Islet precursor cell (in vitro differentiated cells): ENCODE results near the gene MYO15B.
A peak's percentile ranks its signal among the peaks of the same experiment; 100 is the strongest.

Experiments
- DNase-seq: peaks from one replicate; pipeline ENCODE4 v3.0.0-alpha.2; 2018

MYO15B gene

DNA sequence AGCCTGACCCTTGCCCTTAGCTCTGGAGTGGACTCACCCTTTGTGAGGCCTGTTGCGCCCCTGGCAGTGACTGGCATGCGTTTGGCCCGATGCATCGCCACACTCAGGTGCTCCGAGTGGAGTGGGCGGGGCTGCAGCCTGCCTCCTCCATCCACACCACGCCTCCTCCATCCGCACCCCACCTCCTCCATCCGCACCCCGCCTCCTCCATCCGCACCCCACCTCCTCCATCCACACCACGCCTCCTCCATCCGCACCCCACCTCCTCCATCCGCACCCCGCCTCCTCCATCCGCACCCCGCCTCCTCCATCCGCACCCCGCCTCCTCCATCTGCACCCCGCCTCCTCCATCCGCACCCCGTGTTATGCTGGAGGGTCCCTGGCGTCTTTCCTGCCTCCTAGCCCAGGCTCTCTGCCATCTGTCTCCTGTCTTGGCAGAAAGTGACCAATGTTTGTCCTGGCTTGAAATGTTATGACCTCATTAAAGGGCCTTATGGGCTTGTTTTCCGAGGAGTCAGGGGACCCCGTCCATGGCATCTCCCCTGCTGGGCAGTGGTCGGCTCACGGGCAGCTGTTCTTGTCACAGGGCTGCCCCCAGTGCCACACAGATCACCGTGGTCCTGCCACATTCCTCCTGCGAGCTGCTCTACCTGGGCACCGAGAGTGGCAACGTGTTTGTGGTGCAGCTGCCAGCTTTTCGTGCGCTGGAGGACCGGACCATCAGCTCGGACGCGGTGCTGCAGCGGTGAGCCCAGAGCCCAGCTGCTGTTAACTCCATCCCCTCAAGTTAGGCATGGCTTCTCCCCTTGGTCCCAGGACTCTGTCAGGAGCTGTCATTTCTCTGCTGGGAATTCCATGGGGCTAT is 28.7 kb upstream of the MYO15B start:
- no peak for DNase-seq

GRCh38 chr17:75559958-75560533 is 27.6 kb upstream of the MYO15B start:
- no peak for DNase-seq

DNA sequence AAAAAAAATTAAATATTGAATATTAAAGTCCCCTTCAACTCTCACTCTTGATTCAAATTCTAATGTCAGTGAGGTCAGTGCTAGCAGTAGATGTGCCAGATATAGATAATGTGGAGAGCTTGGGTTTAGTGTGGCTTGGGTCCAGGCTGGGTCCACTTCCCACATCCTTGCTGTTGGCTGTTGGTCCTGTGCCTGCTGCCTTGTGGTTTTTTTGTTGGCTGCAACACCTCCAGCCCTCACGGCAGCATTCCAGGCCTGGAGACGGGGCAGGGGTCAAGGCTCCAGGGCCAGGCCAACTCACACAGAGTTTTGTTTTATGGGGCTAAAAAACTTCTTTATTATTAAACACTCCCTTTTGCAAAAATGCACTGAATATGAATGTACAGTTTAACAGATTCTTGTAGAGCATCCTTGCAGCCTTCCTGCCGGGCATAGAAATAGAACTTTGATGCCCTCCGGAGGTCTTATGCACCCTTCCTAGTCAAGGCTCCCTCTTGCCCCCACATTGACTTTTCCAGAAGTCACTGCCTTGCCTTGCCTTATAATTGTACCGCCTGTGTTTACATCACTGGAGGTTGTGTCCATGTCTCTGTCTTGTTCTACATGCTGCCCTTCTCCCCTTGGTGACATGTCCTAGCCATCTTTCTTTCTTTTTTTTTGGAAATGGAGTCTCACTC is 25.5 kb upstream of the MYO15B start:
- DNase-seq = peak; percentile 51

GRCh38 chr17:75563063-75563758 is 24.4 kb upstream of the MYO15B start:
- DNase-seq = peak; percentile 53

- DNase-seq = no peak
Observed at GRCh38 chr17:75564195-75564594, 23.4 kb upstream of the MYO15B start.

GRCh38 chr17:75565066-75565465 is 22.5 kb upstream of the MYO15B start:
- DNase-seq = peak; percentile 95

DNA sequence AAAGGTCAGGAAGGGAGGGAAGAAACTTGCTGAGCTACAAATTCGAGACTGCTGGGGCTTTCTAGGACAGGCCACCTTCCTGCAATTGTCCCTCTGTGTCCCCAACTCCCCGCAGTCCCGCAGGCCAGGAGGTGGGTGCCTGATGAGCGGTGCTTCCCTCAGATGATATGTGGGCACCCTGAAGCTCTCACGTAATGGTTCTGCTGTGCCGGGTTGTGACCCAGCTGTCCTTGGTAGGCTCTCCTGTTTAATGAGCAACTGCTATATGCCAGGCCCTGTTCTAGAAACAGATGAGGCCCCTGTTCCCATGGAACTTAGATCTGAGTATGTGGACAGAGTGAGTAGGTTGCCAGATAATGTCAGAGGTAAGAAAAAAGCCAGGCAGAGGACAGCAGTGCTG is 22.0 kb upstream of the MYO15B start:
- DNase-seq = peak; percentile 23

- peak; percentile 52 for DNase-seq
Observed at GRCh38 chr17:75566416-75566815, 21.2 kb upstream of the MYO15B start.

GRCh38 chr17:75566834-75567233 is 20.8 kb upstream of the MYO15B start:
- peak; percentile 39 for DNase-seq

GRCh38 chr17:75568412-75569255 is 19.0 kb upstream of the MYO15B start:
- peak; percentile 48 for DNase-seq

DNA sequence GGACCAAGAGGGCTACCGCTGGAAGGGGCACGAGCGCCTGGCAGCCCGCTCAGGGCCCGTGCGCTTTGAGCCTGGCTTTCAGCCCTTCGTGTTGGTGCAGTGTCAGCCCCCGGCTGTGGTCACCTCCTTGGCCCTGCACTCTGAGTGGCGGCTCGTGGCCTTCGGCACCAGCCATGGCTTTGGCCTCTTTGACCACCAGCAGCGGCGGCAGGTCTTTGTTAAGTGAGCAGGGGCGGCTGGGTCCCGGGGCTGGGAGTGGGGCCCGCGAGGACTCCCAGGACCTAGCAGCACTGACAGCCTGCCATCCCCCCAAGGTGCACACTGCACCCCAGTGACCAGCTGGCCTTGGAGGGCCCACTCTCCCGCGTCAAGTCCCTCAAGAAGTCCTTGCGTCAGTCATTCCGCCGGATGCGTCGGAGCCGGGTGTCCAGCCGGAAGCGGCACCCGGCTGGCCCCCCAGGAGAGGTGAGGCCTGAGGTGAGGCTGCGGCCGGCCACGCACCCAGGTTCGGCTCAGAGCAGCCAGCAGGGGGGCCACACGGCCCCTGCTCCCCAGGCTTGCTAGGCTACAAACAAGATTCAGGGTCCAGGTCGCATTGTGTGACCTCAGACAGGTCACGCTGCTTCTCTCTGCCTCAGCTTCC is 17.4 kb upstream of the MYO15B start:
- peak; percentile 54 for DNase-seq

- DNase-seq = no peak
Observed at GRCh38 chr17:75570772-75571171, 16.8 kb upstream of the MYO15B start.

- peak; percentile 73 for DNase-seq
Observed at GRCh38 chr17:75571197-75571884, 16.3 kb upstream of the MYO15B start.

DNA sequence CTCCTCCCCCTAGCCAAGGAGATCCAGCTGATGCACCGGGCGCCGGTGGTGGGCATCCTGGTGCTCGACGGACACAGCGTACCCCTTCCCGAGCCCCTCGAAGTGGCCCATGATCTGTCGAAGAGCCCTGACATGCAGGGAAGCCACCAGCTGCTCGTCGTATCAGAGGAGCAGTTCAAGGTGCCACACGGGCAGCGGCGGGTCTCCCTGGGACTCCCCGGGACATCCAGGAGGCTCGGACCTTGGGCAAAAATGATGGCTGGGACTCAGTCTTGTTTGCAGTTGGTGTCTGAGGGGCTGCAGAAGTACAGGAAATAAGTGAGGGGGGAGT is 15.8 kb upstream of the MYO15B start:
- DNase-seq = peak; percentile 46

DNA sequence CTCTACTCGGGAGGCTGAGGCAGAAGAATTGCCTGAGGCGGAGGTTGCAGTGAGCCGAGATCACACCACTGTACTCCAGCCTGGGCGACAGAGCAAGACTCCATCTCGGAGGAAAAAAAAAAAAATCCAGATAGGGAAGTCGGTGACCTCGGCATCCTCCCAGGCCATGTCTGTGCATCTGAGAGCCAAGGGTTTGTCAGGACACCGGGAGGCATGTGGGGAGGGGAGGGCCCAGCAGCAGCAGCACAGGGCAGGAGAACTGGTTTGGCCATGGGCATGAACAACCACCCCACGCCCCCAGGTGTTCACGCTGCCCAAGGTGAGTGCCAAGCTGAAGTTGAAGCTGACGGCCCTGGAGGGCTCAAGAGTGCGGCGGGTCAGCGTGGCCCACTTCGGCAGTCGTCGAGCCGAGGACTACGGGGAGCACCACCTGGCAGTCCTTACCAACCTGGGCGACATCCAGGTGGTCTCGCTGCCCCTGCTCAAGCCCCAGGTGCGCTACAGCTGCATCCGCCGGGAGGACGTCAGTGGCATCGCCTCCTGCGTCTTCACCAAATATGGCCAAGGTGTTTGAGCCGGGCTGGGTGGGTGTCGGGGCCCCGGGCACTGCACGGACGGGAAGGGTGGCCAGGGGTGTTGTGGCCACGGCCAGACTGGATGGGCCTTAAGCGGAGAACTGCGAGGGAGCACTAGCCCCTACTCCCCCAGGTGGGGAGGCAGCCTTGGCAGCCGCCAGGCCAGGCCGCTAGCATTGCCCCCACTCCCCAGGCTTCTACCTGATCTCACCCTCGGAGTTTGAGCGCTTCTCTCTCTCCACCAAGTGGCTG is 14.7 kb upstream of the MYO15B start:
- DNase-seq = peak; percentile 62

- DNase-seq = no peak
Observed at GRCh38 chr17:75573540-75573957, 14.1 kb upstream of the MYO15B start.

- no peak for DNase-seq
Observed at GRCh38 chr17:75573994-75574393, 13.6 kb upstream of the MYO15B start.

DNA sequence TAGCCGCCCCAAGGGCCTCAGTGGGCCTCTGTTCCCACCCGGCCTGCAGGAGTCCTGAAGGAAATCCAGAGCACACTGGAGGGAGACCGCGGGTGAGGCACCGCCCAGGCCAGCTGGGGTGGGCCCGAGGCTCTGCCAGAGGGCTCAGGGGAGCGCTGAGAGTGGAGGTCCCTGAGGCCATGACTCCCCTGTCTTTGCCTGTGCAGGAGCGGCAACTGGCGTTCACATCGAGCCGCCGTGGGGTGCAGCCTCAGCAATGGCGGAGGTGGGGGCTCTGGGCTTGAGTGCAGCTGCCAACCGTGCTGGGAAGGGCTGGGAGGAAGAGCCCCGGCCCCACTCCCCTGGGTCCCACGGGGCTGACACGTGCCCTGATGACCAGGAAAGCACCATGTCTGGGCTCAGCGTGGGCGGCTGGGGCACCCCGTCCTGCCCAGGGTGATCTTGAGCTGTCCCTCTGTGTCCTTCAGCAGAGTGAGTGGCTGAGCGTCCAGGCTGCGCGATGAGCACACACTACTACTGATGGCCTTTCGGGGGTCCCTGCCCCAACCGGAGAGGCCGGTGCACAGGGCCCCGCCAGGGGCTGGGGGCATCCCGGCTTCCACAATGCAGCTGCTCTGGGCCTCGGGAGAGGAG is 13.1 kb upstream of the MYO15B start:
- peak; percentile 55 for DNase-seq

- no peak for DNase-seq
Observed at GRCh38 chr17:75575197-75575596, 12.4 kb upstream of the MYO15B start.

- DNase-seq = peak; percentile 52
Observed at GRCh38 chr17:75575728-75576127, 11.9 kb upstream of the MYO15B start.
